22Rv1 (cell line): ENCODE measurements around the gene PURA.

Experiments used
- H3K27ac ChIP-seq: fragments of 450-650 bp; 2 replicates; pipeline ENCODE4 v1.5.1; 2017
- ZFX ChIP-seq: fragments of 450-650 bp; IDR thresholded peaks from 2 replicates; pipeline ENCODE4 v1.6.1; 2017; ENCODE audit warnings: antibody characterized with exemption, borderline replicate concordance
- TF ChIP-seq, protein P1 (sequence below): fragments of 450-650 bp; IDR thresholded peaks from 2 replicates; pipeline ENCODE4 v1.5.1; 2017; ENCODE audit warnings: mild to moderate bottlenecking

The PURA gene

DNA sequence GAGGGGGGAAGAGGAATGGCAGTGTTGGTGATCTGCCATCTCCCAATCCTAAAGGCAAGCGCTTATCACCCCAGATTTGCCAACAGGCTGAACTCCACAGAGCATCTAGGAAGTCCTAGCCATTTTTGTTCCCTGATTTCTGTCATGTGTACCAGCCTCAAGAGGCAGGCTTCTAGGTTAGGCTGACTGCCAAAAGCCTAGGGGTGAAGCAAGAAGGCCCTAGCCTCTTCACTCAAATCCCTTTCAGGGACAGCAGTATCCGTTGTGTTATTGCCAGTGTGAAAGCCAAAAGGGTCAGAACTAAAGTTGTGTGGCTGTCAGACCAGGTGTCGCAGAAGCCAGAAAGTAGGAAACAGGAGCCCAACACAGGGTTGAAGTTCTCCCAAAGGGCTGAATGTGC lies 26.5 kb downstream of the PURA start:
- no peak overlapping the region for H3K27ac ChIP-seq
- TF ChIP-seq ZFX, result no peak
- TF ChIP-seq, protein P1, sequence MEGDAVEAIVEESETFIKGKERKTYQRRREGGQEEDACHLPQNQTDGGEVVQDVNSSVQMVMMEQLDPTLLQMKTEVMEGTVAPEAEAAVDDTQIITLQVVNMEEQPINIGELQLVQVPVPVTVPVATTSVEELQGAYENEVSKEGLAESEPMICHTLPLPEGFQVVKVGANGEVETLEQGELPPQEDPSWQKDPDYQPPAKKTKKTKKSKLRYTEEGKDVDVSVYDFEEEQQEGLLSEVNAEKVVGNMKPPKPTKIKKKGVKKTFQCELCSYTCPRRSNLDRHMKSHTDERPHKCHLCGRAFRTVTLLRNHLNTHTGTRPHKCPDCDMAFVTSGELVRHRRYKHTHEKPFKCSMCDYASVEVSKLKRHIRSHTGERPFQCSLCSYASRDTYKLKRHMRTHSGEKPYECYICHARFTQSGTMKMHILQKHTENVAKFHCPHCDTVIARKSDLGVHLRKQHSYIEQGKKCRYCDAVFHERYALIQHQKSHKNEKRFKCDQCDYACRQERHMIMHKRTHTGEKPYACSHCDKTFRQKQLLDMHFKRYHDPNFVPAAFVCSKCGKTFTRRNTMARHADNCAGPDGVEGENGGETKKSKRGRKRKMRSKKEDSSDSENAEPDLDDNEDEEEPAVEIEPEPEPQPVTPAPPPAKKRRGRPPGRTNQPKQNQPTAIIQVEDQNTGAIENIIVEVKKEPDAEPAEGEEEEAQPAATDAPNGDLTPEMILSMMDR, result no peak

DNA sequence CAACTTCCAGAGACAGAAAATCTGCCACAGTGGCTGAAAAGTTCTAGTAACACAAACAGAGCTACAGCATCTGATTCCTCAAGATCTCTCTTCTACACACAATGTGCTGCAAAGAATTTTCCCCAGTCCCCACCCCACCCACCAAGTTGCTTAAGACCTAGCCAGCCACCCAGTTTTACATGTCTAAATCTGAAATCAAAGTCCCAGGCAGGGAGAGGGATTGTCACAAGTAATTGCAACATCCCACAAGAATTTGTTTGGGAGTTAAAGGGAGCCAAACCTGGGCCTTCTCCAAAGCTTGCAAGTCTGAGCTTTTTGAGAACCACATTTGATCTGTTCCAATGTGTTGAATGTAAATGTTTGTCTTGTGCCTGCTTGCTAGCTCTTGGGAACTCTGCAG lies 27.3 kb downstream of the PURA start:
- TF ChIP-seq, protein P1, result no peak
- no peak for TF ChIP-seq ZFX
- H3K27ac ChIP-seq, result no peak overlapping the region

GRCh38 chr5:140142246-140142645 lies 28.3 kb downstream of the PURA start:
- no peak overlapping the region for H3K27ac ChIP-seq
- TF ChIP-seq, protein P1, result no peak
- no peak for TF ChIP-seq ZFX

DNA sequence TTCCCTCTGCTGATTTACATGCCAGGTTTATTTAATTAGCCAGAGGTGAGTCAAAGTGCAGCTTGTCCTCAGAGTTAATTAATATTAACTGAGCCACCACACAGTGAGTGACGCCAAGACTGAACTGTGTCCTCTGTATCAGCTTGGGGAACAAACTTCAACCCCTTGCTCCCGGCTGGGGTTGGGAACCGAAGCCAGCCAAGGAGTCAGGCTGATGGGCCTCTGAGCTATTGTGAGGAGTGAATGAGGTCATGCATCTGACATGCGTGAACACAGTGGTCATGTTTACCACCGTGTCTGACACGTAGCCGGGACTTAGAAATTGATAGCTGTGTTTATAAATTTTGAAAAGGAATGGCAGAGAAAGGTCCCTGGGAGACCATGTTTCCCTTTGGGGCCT lies 28.9 kb downstream of the PURA start:
- TF ChIP-seq, protein P1, result no peak
- TF ChIP-seq ZFX, result no peak
- no peak overlapping the region for H3K27ac ChIP-seq

DNA sequence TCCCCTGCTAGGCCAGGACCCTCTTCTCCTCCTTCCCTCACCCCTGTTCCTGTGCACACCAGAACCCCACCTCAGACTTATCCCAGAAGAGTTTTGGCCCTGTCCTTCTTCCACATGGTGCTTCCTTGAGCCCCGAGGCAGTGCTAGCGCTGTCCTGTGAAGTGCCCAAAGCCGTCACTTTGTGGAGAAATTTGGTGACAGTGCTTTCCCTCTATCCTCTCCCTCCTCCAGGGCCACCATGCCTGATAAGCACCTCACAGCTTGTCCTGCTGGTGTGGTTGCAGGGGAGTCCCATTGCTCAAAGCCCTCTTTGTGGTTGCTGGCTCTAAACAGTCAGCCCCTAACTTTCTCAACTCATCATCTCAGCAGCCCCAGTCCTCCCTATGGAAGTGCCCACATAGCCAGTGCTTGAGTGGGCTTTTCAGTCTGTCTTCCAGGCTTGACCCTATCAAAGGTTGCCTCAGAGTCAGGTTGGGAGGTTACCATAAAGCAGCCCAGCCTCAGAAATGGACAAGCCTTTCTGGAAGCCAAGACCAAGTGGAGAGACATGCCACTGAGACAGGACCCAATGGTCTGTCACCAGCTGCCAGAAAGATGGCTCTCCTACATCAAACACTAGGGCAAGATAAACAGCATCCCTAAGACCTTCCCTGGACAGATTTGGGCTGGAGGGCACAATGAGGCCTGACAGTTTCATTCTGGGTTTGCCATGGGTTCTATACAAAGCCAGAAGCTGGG lies 29.8 kb downstream of the PURA start:
- TF ChIP-seq ZFX, result no peak
- TF ChIP-seq, protein P1, result no peak
- no peak overlapping the region for H3K27ac ChIP-seq

GRCh38 chr5:140145256-140145655 lies 31.3 kb downstream of the PURA start:
- TF ChIP-seq, protein P1, result no peak
- TF ChIP-seq ZFX, result no peak
- H3K27ac ChIP-seq, result no peak overlapping the region

- no peak overlapping the region for H3K27ac ChIP-seq
- TF ChIP-seq, protein P1, result no peak
- no peak for TF ChIP-seq ZFX
Measured at GRCh38 chr5:140145818-140146522, 32.1 kb downstream of the PURA start.
